Psoas muscle (tissue), 8 donors: ENCODE data around the gene GALNT17. TPM values are rescaled to one million over a fixed set of nuclear protein-coding genes. Genes with fewer than 3 reads are reported as not detected.

Experiments used
- ATAC-seq, 4 donors: fragments of 200-7000 bp; cut with Tn5 transposase; one replicate each; pipeline ENCODE4 v1.9.1; 2020; ENCODE audit warnings: moderate library complexity in 3 of 4, mild to moderate bottlenecking in 2 of 4
- DNase-seq, 2 donors: peaks; one replicate each; pipeline ENCODE4 v3.0.0-alpha.2; 2020
- H3K27ac ChIP-seq: fragments of 200-600 bp; one replicate; pipeline ENCODE4 v1.8.0; 2022
- H3K27me3 ChIP-seq, 3 donors: fragments of 200-600 bp in 1 of 3; one replicate each; pipeline versions ENCODE4 v1.6.1 to v1.8.0; 2013 to 2022; ENCODE audit warnings: low read length in 2 of 3, mild to moderate bottlenecking in 2 of 3, moderate library complexity in 1 of 3; ENCODE audit not compliant: insufficient read depth in 3 of 3
- H3K36me3 ChIP-seq, 2 donors: fragments of 200-600 bp in 1 of 2; one replicate each; pipeline versions ENCODE4 v1.6.1 to v1.8.0; 2013 to 2022; ENCODE audit warnings: low read depth in 1 of 2, mild to moderate bottlenecking in 1 of 2, moderate library complexity in 1 of 2; ENCODE audit not compliant: insufficient read depth in 1 of 2
- H3K4me1 ChIP-seq: fragments of 200-600 bp; one replicate; pipeline ENCODE4 v1.8.0; 2022
- H3K4me3 ChIP-seq: fragments of 200-600 bp; one replicate; pipeline ENCODE4 v1.8.0; 2022; ENCODE audit warnings: mild to moderate bottlenecking
- H3K9me3 ChIP-seq: fragments of 200-600 bp; one replicate; pipeline ENCODE4 v1.8.0; 2022
- WGBS, 3 donors: extraction: QIAGEN DNeasy Blood & Tissue Kit; methylation state at CpG; one replicate each; pipeline versions ENCODE4 v1.1.6 to v1.1.7; 2013; 5-methylcytosine and 5-hydroxymethylcytosine counted together
- intact Hi-C, 2 donors: fragments of 100-400 bp; cut with DNase I; formaldehyde crosslinking; loops; one replicate each; pipeline versions ENCODE4 v1.11.0 to v1.14.2; 2022
- polyA plus RNA-seq, 3 donors: library from polyadenylated mRNA; stranded (reverse); fragments of 200-250 nt; gene quantifications; one replicate each; pipeline ENCODE4 v1.2.3, GENCODE V29; 2013
- total RNA-seq, 4 donors: library from RNA; stranded (reverse); fragmentation: NEBNext Ultra II Directional in 2 of 4; extraction: Animal tissue kit (Norgen Biotek cat#: 25700) in 2 of 4; gene quantifications; one replicate each; pipeline versions ENCODE4 v1.2.1 to v1.2.4, GENCODE V29; 2021 to 2023
- TF ChIP-seq, protein P1 (sequence below): fragments of 200-600 bp; IDR thresholded peaks from one replicate; pipeline ENCODE4 v1.8.0; 2022; ENCODE audit warnings: antibody characterized with exemption
- donor health status: healthy with polysubstance abuse.
- donor health status: DM: no; HTN: no; CAD: no; lungs with moderate emphysema.
- donor health status: Bipolar disorder and iron deficiency.
- donor health status: healthy.
- donor health status: DM: yes; HTN: yes; CAD: no.
- donor health status: DM: no; HTN: no; CAD: no.
- donor health status: DM: no; HTN: no; CAD: no.
- donor health status: DM: yes; HTN: yes; CAD: no.

GALNT17 gene
- total and polyA plus RNA-seq, 7 donors, result 0.17 to 3.5 (median 0.65) TPM

DNA sequence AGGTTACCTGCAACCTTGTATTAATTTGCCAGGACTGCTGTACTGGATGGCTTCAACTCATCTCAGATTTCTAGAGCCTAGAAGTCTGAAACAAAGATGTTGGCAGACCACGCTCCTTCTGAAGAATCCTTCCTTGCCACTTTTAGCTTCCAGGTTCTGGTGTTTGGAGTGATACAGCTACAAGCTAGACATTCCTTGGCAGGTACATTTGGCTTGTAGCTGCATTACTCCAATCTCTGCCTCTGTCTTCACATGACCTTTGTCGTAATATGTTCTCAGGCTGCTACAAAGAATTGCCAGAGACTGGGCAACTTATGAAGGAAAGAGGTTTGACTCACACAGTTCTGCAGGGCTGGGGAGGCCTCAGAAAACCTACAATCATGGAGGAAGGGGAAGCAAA lies 146.3 kb downstream of the GALNT17 start:
- H3K27me3 ChIP-seq, result peaks cover 0 to 2% (median 0%) of the 10 kb centered on the region in 3 donors
- H3K4me1 ChIP-seq, result no peaks in the 10 kb centered on the region
- intact Hi-C loops, result no loop called here
- TF ChIP-seq, protein P1, sequence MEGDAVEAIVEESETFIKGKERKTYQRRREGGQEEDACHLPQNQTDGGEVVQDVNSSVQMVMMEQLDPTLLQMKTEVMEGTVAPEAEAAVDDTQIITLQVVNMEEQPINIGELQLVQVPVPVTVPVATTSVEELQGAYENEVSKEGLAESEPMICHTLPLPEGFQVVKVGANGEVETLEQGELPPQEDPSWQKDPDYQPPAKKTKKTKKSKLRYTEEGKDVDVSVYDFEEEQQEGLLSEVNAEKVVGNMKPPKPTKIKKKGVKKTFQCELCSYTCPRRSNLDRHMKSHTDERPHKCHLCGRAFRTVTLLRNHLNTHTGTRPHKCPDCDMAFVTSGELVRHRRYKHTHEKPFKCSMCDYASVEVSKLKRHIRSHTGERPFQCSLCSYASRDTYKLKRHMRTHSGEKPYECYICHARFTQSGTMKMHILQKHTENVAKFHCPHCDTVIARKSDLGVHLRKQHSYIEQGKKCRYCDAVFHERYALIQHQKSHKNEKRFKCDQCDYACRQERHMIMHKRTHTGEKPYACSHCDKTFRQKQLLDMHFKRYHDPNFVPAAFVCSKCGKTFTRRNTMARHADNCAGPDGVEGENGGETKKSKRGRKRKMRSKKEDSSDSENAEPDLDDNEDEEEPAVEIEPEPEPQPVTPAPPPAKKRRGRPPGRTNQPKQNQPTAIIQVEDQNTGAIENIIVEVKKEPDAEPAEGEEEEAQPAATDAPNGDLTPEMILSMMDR, result no peak
- no peak for DNase-seq
- no peaks in the 10 kb centered on the region for H3K9me3 ChIP-seq
- no peak overlapping the region for H3K4me3 ChIP-seq
- ATAC-seq, result peak; percentile 34 to 60 (median 48)
- H3K36me3 ChIP-seq, result no peaks in the 10 kb centered on the region
- no peak overlapping the region for H3K27ac ChIP-seq
- WGBS, 3 donors, result 28 to 44% (median 38%) methylated on average over 2 of the region's 2 CpGs

DNA sequence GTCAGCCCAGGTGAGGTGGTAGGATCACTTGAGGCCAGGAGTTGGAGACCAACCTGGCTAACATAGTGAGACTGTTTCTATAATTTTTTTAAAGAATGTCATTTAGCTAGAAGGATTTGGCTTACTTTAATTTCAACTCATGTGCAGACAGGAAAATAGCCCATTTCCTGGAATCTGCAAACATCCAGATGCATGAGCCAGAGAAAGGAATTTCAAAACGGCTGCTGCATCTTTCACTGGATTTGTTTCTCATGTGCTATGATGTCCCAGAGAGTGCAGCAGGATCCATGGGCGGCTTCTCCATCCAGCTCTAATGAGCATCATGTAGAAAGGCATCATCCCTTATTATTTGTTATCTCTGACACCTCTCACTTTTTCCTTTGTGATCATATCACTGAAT lies 149.3 kb downstream of the GALNT17 start:
- intact Hi-C loops, result no loop called here
- no peak for DNase-seq
- 54 to 67% (median 63%) methylated on average over 2 of the region's 2 CpGs for WGBS, 3 donors
- ATAC-seq, result no peak
- Histone ChIP-seq H3K27ac (no peak overlapping the region), H3K4me1 (no peaks in the 10 kb centered on the region), H3K9me3 (no peaks in the 10 kb centered on the region), H3K4me3 (no peak overlapping the region), H3K36me3 (no peaks in the 10 kb centered on the region), H3K27me3 (peaks cover 0 to 2% (median 0%) of the 10 kb centered on the region in 3 donors)
- TF ChIP-seq, protein P1, result no peak

DNA sequence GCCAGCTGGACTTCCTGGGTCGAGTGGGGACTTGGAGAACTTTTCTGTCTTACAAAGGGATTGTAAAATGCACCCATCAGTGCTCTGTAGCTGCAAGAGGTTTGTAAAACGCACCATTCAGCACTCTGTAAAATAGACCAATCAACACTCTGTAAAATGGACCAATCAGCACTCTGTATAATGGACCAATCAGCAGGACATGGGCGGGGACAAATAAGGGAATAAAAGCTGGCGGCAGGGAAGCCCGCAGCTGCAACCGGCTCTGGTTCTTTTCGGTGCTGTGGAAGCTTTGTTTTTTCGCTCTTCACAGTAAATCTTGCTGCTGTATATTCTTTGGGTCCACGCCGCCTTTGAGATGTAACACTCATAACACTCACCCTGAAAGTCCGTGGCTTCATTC lies 151.9 kb downstream of the GALNT17 start:
- intact Hi-C loops, result no loop called here
- DNase-seq, result no peak
- Histone ChIP-seq H3K27me3 (peaks cover 0 to 2% (median 0%) of the 10 kb centered on the region in 3 donors), H3K36me3 (no peaks in the 10 kb centered on the region), H3K9me3 (no peaks in the 10 kb centered on the region), H3K4me1 (no peaks in the 10 kb centered on the region), H3K4me3 (no peak overlapping the region), H3K27ac (no peak overlapping the region)
- WGBS, 3 donors, result 79 to 84% (median 80%) methylated on average over 11 of the region's 11 CpGs
- TF ChIP-seq, protein P1, result no peak
- no peak for ATAC-seq

DNA sequence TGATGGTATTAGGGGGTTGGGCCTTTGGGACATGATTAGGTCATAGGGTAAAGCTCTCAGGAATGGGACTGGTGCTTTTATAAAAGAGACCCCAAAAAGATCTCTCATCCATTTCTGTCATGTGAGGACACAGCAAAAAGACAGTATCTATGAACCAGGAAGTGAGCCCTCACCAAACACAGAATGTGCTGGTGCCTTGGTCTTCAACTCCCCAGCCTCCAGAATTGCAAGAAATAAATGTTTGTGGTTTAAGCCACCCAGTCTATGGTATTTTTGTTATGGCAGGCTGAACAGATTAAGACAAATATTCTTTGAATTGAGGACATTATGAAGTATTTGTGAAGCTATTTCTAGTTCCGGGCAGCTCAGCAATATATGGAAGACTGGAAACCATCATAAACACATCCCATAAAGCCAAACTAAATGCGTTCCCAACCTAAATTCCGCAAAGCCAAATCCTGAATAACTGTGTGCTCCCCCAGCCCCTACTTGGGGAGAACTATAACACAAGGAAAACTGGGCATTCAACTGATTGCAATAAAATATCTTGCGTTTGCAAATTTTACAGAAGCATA lies 153.7 kb downstream of the GALNT17 start:
- 85 to 95% (median 93%) methylated on average over 4 of the region's 4 CpGs for WGBS, 3 donors
- Histone ChIP-seq H3K27ac (no peak overlapping the region), H3K4me3 (no peak overlapping the region)

More for the DNA sequence above, 153.7 kb downstream of the GALNT17 start:
- TF ChIP-seq, protein P1, result no peak
- no peaks in the 10 kb centered on the region for H3K36me3 ChIP-seq
- ATAC-seq, result no peak
- intact Hi-C loops, result no loop called here
- DNase-seq, result no peak
- no peaks in the 10 kb centered on the region for H3K4me1 ChIP-seq
- peaks cover 0 to 2% (median 0%) of the 10 kb centered on the region in 3 donors for H3K27me3 ChIP-seq
- no peaks in the 10 kb centered on the region for H3K9me3 ChIP-seq
